GM12891 (cell line): ENCODE data around the gene P2RY14.

Experiments
- DNase-seq: peaks from one replicate; pipeline ENCODE4 v3.0.0; 2011; ENCODE audit warnings: low spot score; ENCODE audit not compliant: insufficient read length
- FAIRE-seq: peaks from 2 replicates; lab custom pipeline; 2011; peaks lifted over from hg19 to GRCh38; lab: Jason Lieb, UNC
- PAX5 ChIP-seq: IDR thresholded peaks from 2 replicates; pipeline ENCODE4 v1.6.1; 2011; ENCODE audit warnings: low read length, moderate library complexity, mild to moderate bottlenecking; ENCODE audit not compliant: insufficient read depth, severe bottlenecking
- POLR2A ChIP-seq: IDR thresholded peaks from 2 replicates; pipeline ENCODE4 v1.6.1; 2011; ENCODE audit warnings: low read depth, low read length, control low read depth
- POLR2AphosphoS5 ChIP-seq: IDR thresholded peaks from 2 replicates; pipeline ENCODE4 v1.6.1; 2011; ENCODE audit warnings: low read depth, low read length, control low read depth
- POU2F2 ChIP-seq: IDR thresholded peaks from 2 replicates; pipeline ENCODE4 v1.6.1; 2011; ENCODE audit warnings: low read depth, mild to moderate bottlenecking, control low read depth, low read length, moderate library complexity
- SPI1 ChIP-seq: IDR thresholded peaks from 2 replicates; pipeline ENCODE4 v1.6.1; 2011; ENCODE audit warnings: low read depth, low read length, control low read depth
- TAF1 ChIP-seq: IDR thresholded peaks from 2 replicates; pipeline ENCODE4 v1.6.1; 2011; ENCODE audit warnings: low read depth, low read length, control low read depth

The P2RY14 gene

DNA sequence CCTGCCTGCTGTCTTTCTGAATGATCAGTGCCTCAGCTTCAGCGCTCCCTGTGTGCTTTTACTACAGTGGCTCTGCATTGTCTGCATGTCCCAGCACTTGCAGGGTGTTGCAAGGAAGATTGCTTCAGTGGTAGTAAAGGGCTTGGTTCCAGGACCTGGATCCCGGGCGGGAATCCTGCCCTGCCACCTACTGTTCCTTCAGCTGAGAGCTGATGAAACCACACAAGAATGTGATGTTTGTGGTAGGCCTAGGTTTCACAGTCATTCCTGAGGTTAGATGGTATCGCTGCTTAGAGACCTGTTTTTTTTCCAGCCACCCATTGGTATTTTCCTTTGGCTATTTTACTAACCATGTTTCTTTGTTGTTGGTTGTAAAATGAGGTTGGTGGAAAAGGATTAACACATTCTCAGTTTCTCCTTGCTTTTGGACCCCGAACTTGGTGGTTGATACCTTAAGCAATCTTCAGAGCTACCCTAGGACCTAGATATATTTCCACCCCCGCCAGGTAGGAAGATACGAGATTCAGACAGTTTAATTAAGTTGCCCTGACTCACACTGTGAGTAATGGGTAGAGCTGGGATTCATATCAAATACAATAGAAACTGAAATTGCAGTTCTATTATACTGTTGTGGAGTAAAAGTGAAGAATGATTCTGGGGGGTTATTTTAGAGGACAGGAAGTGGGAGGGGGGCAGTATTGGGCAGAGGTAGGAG is 26.9 kb upstream of the P2RY14 start:
- no peak for TF ChIP-seq POU2F2
- TF ChIP-seq POLR2A = no peak
- TF ChIP-seq PAX5 = no peak
- no peak for TF ChIP-seq SPI1
- TF ChIP-seq POLR2AphosphoS5 = no peak
- no peak for TF ChIP-seq TAF1
- no peak for FAIRE-seq
- no peak for DNase-seq

GRCh38 chr3:151303751-151304150 is 25.4 kb upstream of the P2RY14 start:
- no peak for TF ChIP-seq POU2F2
- no peak for TF ChIP-seq PAX5
- no peak for TF ChIP-seq TAF1
- no peak for TF ChIP-seq POLR2A
- TF ChIP-seq POLR2AphosphoS5 = no peak
- DNase-seq (no peak), FAIRE-seq (no peak)

DNA sequence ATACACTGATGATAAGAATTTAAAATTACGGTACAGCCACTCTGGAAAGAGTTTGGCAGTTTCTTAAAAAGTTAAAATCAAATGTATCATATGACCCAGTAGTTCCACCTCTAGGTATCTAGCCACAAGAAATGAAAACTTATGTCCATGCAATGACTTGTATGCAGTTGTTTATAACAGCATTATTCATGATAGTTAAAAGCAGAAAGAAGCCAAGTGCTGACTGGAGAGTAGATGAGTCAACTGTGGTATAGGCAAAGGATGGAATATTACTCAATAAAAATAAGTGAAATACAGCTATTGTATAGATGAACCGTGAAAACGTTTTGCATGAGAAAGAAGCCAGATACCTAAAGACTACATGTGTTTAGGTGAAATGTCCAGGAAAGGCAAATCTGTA is 23.4 kb upstream of the P2RY14 start:
- no peak for FAIRE-seq
- no peak for TF ChIP-seq POLR2AphosphoS5
- no peak for TF ChIP-seq SPI1
- no peak for TF ChIP-seq PAX5
- no peak for TF ChIP-seq TAF1
- no peak for TF ChIP-seq POU2F2
- no peak for TF ChIP-seq POLR2A
- no peak for DNase-seq

DNA sequence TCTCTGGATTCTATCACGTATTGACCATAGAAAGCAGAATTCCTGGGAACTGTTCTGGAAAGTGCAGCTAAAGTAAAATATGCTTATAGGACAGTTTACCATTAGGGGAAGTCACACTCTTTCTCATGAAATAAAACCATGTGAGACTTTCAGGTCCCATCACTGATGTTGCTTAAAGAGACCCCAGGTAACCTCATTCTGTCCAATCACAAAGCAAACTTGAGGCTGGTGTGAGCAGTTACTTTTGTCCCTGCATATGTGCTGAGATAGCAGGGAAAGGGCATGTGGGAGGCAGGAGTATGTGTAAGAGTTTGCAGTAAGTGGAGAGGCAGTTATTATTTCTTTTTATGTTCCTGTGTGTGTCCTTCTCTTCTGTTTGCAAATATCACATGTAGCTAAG is 22.2 kb upstream of the P2RY14 start:
- FAIRE-seq (no peak), DNase-seq (no peak)
- no peak for TF ChIP-seq POU2F2
- no peak for TF ChIP-seq PAX5
- no peak for TF ChIP-seq TAF1
- no peak for TF ChIP-seq POLR2A
- TF ChIP-seq POLR2AphosphoS5 = no peak
- TF ChIP-seq SPI1 = no peak

GRCh38 chr3:151299006-151299405 is 20.7 kb upstream of the P2RY14 start:
- FAIRE-seq = no peak
- no peak for DNase-seq
- TF ChIP-seq POLR2AphosphoS5 (no peak), POU2F2 (no peak), SPI1 (no peak), TAF1 (no peak), POLR2A (no peak), PAX5 (no peak)

GRCh38 chr3:151297429-151297828 is 19.1 kb upstream of the P2RY14 start:
- no peak for FAIRE-seq
- no peak for TF ChIP-seq TAF1
- TF ChIP-seq SPI1 = no peak
- no peak for TF ChIP-seq POU2F2
- no peak for TF ChIP-seq POLR2AphosphoS5
- no peak for TF ChIP-seq POLR2A
- DNase-seq = no peak

DNA sequence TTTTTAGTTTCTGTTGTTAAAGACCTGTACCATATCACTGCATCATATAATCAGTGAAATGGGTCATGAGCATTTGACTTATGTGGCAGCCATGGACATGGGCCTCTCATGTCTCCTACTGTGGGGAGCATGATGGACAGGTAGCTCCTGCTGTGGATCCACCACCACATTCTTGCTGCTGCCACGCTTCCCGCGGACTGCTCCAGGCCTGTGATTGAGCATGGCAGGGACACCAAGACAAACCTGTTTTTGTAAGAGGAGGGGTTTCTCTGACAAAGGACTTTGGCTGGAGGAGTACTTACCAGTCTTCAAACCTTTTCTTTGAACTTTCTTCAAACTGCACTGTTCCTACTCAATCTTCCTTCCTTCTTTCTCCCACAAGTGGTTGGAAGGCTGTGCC is 17.9 kb upstream of the P2RY14 start:
- FAIRE-seq (no peak), DNase-seq (no peak)
- no peak for TF ChIP-seq POLR2AphosphoS5
- no peak for TF ChIP-seq TAF1
- no peak for TF ChIP-seq SPI1
- TF ChIP-seq POU2F2 = no peak
- TF ChIP-seq POLR2A = no peak
- no peak for TF ChIP-seq PAX5

DNA sequence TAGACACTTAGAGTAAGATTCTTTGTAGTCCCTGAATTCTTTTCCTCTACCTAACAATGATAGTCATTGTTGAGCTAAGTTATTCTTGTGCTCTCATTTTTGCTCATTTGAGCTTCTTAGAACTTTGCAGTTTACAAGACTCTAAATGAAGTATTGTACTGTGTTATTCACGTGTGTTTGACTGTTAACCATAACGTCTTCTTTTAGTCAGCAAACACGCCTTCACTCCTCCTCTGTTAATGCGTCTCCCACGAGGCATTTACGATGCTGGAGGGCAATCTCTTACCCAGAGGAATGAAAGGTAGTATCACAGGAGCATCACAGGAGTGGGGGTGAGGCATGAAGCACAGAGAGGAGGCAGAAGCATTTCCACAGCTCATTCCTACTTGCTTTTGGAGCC is 14.8 kb upstream of the P2RY14 start:
- FAIRE-seq (no peak), DNase-seq (no peak)
- TF ChIP-seq POU2F2 (no peak), POLR2AphosphoS5 (no peak), SPI1 (no peak), TAF1 (no peak), POLR2A (no peak), PAX5 (no peak)

DNA sequence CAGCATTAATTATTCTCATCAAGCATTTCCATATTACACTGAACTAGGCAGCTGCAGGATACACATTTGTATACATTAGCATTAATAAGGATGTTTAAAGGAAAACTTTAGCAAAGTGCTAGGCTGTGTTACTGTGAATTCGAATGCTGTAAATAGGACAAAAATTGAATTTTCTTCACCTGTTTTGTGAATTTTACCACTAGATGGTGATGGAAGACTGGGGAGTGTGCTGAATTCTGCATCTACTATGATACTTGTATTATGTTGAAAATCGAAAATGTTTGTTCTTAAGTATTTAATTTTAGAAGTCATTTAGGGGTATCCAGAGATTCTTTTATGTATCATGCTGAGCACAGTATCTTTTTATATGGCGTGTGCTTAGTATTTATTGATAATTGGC is 12.3 kb upstream of the P2RY14 start:
- TF ChIP-seq POLR2A = no peak
- TF ChIP-seq POLR2AphosphoS5 = no peak
- TF ChIP-seq SPI1 = no peak
- DNase-seq (no peak), FAIRE-seq (no peak)

- DNase-seq (no peak), FAIRE-seq (no peak)
- no peak for TF ChIP-seq POLR2A
- no peak for TF ChIP-seq TAF1
- no peak for TF ChIP-seq PAX5
- no peak for TF ChIP-seq POLR2AphosphoS5
- no peak for TF ChIP-seq POU2F2
Measured at GRCh38 chr3:151289445-151289844, 11.1 kb upstream of the P2RY14 start.

GRCh38 chr3:151285940-151286339 is 7.6 kb upstream of the P2RY14 start:
- FAIRE-seq = no peak
- TF ChIP-seq TAF1 (no peak), POU2F2 (no peak), SPI1 (no peak), PAX5 (no peak), POLR2AphosphoS5 (no peak), POLR2A (no peak)

More at GRCh38 chr3:151285940-151286339, 7.6 kb upstream of the P2RY14 start:
- no peak for DNase-seq
